Cardiac fibroblast (primary cell): Measurements from ENCODE around the gene GEMIN8.

Experiments used
- DNase-seq, 2 donors: peaks; one replicate each; pipeline versions ENCODE4 v3.0.0 to v3.0.0-alpha.2; 2010; ENCODE audit warnings: low read depth in 2 of 2
- H3K4me3 ChIP-seq, 2 donors: replicated peaks in 1 of 2; 1 replicate in 1 of 2; 2 replicates in 1 of 2; pipeline ENCODE4 v1.5.1; 2011; ENCODE audit warnings: low read depth in 2 of 2, low read length in 2 of 2, mild to moderate bottlenecking in 2 of 2, moderate library complexity in 1 of 2
- CTCF ChIP-seq: IDR thresholded peaks from one replicate; pipeline ENCODE4 v1.5.1; 2011; ENCODE audit warnings: low read depth, mild to moderate bottlenecking, low read length, inconsistent platforms

GEMIN8 gene

GRCh38 chrX:14032406-14032805 lies 2.7 kb upstream of the GEMIN8 start:
- TF ChIP-seq CTCF: peak; percentile 51
- DNase-seq: peak; percentile 64 to 70
- no peak overlapping the region for H3K4me3 ChIP-seq

- DNase-seq: peak; percentile 35 to 64
- peak overlapping the region; percentile 54 to 58 for H3K4me3 ChIP-seq
- no peak for TF ChIP-seq CTCF
Observed at GRCh38 chrX:14030174-14030530, 460 bp upstream of the GEMIN8 start.

- DNase-seq: peak in 1 of 2 donors; percentile 15
- peak overlapping the region; percentile 54 to 58 for H3K4me3 ChIP-seq
- TF ChIP-seq CTCF: no peak
Observed at GRCh38 chrX:14029039-14029424, 660 bp downstream of the GEMIN8 start.

- no peak for TF ChIP-seq CTCF
- peak overlapping the region in 1 of 2 donors; percentile 58 for H3K4me3 ChIP-seq
- no peak for DNase-seq
Observed at GRCh38 chrX:14028473-14028872, 1.2 kb downstream of the GEMIN8 start.

- TF ChIP-seq CTCF: no peak
- H3K4me3 ChIP-seq: no peak overlapping the region
- peak; percentile 52 to 87 for DNase-seq
Observed at GRCh38 chrX:14027511-14028019, 2.1 kb downstream of the GEMIN8 start.

- TF ChIP-seq CTCF: no peak
- DNase-seq: peak; percentile 27 to 53
- H3K4me3 ChIP-seq: no peak overlapping the region
Observed at GRCh38 chrX:14027036-14027435, 2.7 kb downstream of the GEMIN8 start.

- no peak for DNase-seq
- H3K4me3 ChIP-seq: no peak overlapping the region
- no peak for TF ChIP-seq CTCF
Observed at GRCh38 chrX:14026121-14026520, 3.6 kb downstream of the GEMIN8 start.
